Esophagus squamous epithelium (tissue), 4 donors: ENCODE results near the gene XK.
"Not testable (repeated sequence)": the region's sequence is repeated elsewhere in the genome, so short reads cannot be mapped to it uniquely, and the experiment has no call there.

Source experiments
- POLR2A ChIP-seq, 4 donors: fragments of 450-650 bp; IDR thresholded peaks; one replicate each; pipeline ENCODE4 v1.6.1; 2017; ENCODE audit warnings: antibody characterized with exemption in 4 of 4, mild to moderate bottlenecking in 4 of 4, moderate library complexity in 3 of 4
- TF ChIP-seq, protein P1 (sequence below), 6 experiments: fragments of 450-650 bp in 4 of 6; fragments of 200-600 bp in 2 of 6; sonication (generic) in 2 of 6; IDR thresholded peaks; one replicate each; pipeline ENCODE4 v1.5.1; 2016 to 2019; ENCODE audit warnings: antibody characterized with exemption in 6 of 6, mild to moderate bottlenecking in 4 of 6, moderate library complexity in 4 of 6

GRCh38 chrX:37768866-37769265 is 83.3 kb downstream of the XK start:
- TF ChIP-seq, protein P1, sequence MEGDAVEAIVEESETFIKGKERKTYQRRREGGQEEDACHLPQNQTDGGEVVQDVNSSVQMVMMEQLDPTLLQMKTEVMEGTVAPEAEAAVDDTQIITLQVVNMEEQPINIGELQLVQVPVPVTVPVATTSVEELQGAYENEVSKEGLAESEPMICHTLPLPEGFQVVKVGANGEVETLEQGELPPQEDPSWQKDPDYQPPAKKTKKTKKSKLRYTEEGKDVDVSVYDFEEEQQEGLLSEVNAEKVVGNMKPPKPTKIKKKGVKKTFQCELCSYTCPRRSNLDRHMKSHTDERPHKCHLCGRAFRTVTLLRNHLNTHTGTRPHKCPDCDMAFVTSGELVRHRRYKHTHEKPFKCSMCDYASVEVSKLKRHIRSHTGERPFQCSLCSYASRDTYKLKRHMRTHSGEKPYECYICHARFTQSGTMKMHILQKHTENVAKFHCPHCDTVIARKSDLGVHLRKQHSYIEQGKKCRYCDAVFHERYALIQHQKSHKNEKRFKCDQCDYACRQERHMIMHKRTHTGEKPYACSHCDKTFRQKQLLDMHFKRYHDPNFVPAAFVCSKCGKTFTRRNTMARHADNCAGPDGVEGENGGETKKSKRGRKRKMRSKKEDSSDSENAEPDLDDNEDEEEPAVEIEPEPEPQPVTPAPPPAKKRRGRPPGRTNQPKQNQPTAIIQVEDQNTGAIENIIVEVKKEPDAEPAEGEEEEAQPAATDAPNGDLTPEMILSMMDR (IDR thresholded peaks at IDR 0.05): not testable (repeated sequence)
- not testable (repeated sequence) for TF ChIP-seq POLR2A (IDR thresholded peaks at IDR 0.05)
